GM19372 (cell line): ENCODE measurements around the gene CHML.
A peak's percentile ranks its signal among the peaks of the same experiment; 100 is the strongest.

Experiments
- ATAC-seq: cut with Tn5 transposase; IDR thresholded peaks from one replicate; pipeline ENCODE4 v1.9.1; 2021; ENCODE audit warnings: mild to moderate bottlenecking, low read depth, moderate library complexity; ENCODE audit not compliant: unreplicated experiment

CHML gene

DNA sequence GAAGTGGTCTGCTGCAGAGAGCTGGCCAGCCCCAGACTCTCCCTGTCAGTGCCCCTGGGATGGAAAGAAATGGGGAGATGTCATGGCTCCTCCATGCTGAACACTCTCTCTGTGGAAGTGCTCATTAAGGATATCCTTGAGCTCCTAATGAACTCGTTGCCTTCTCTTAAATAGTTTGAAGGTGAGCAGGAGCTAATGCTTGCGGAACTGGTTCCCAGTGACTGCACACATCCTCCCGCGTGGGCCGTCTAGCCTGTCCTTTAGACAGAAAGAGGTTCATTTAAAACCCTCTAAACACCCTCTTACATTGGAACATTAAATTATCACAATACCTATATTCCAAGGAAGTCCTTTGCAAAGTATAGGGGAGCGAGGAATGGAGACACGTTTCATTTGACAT lies 6.0 kb upstream of the CHML start:
- ATAC-seq, result no peak

GRCh38 chr1:241645199-241645598 lies 5.0 kb upstream of the CHML start:
- no peak for ATAC-seq

GRCh38 chr1:241644259-241644658 lies 4.1 kb upstream of the CHML start:
- ATAC-seq, result no peak

DNA sequence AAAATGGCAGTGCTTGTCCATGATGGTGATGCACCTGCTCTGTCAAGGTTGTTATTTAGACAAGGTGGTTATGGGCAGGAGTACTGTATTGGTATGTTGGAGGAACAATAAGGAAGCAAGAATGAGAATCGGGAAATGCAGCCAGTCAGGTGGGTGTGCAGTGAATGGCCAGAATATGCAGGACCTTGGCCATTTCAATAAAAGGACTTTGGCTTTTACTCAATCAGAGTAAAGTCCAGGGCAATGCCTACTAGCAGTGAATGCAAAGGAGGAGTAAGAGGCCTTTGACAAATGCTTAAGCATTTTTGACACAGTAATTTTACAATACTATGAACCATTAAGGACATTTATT lies 2.4 kb upstream of the CHML start:
- no peak for ATAC-seq

GRCh38 chr1:241641773-241642592 lies 1.8 kb upstream of the CHML start:
- no peak for ATAC-seq

DNA sequence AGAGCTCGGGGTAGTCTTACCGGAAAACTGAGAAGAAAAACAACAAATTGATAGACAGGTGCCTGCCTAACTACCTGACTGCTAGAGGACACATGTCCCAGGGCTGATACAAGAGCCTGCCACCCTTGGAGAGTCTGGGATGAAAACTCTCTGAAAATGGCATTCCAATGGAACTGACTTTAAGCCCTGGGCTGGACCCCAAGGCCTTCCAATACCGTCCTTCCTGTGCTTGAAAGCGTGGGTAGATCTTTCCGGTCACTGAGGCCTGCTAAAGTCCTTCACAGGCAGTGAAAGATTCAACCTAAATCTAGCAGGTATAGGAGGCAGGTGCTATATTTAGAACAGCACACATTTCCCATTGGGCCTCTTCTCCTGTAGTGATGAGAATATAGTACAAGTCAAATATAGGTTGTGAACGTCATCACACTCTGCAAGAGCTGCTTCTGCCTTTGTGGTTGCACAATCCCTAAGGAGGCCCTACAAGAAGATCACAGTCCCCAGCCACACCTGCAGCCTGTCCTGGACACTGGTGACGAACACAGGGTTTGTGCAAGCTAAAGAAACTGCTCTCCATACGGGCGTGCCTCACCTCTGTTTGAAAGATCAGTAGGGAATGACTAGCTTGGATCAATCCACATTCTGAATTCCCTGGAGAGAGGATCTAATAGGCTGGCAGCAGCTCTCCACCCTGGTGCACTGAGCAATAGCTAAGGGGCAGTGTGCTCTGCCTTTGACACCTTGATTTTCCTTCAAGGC lies 876 bp upstream of the CHML start:
- ATAC-seq, result no peak

- peak; percentile 47 for ATAC-seq
Measured at GRCh38 chr1:241639623-241640148, 483 bp downstream of the CHML start.

- no peak for ATAC-seq
Measured at GRCh38 chr1:241638909-241639622, 1.1 kb downstream of the CHML start.

- no peak for ATAC-seq
Measured at GRCh38 chr1:241638099-241638682, 2.0 kb downstream of the CHML start.

DNA sequence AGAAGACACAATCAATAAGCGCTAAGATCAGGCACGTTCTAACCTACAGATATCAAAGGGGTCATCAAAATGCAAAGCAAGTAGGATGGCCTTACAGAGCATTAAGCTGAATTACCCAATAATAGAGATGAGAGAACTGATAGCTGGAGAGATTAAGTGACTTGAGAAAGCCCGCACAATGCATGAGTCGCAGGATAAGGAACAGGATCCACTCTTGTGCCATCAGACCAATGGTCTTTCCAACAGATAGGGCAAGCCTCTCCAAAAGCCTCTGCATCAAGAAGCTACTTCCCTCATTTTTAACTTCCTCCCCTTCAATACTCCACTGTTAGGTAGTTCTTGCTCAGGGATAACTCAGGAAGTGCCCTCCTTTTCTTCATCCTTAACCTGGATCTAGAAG lies 2.6 kb downstream of the CHML start:
- no peak for ATAC-seq

DNA sequence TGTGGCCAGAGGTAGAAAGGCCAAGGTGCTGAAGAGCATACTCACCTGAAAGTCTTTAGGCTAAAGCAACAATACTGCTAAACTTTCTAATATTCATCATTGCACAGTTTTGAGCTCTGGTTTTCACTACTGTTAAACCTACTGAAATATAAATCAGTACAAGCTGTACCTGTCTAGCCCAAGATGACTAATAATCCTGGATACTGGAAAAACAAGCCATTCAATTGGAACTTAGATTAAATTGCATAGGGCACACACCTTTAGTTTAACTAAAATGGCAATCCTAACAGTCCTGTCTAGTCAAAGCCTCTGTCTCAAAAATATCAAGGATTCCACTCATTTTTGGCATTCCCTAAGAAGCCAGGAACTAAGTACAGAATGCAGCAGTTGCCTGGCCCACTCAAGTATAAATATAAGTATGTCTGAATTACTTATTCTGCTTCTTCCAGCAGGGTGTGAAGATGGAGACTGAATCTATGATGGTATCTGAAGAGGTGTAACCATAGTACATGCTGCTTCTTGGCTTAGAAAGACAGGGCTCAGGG lies 3.1 kb downstream of the CHML start:
- no peak for ATAC-seq

DNA sequence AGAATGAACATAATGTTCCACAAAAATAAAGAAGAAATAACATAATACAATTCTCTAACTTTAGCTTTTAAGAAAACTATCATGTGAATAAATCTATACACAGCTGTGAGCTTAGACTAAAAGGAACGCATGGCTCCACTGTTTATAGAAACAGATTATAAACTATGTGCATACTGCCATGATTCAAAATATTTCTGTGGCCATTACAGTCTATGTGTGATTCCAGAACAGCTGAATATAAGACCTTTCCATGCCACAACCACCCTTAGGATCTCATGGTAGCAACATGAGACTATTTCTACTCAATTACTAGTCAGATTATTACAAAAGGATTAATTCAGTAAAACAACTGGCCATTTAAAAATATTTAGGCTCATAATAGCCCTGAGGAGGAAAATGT lies 3.9 kb downstream of the CHML start:
- no peak for ATAC-seq

DNA sequence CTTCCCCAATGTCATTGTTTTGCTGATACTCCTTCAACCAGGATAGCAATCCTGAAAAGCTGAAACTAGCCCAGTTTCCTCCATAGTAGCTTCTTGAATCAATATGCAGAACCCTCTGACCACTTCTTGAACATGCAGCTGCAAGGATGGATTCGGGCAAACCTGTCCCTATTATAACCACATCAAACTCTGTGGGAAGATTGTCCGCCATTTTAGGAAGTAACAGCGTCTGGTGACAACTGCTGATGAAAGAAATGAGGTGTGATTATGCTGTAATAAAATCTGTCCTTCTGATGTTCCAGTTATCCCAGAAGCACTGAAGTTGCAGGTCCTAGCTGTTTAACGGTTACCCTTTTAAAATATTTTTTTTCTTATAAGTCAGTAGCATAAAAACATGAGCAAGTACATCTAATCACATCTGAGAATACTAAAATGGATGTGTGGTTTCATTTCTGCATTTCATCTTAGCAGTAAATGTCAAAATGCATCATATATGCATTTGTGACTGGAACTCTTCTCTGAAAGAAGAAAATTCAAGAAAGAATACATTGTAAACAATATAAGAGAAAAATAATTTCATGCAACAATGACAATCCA lies 4.5 kb downstream of the CHML start:
- ATAC-seq, result no peak

DNA sequence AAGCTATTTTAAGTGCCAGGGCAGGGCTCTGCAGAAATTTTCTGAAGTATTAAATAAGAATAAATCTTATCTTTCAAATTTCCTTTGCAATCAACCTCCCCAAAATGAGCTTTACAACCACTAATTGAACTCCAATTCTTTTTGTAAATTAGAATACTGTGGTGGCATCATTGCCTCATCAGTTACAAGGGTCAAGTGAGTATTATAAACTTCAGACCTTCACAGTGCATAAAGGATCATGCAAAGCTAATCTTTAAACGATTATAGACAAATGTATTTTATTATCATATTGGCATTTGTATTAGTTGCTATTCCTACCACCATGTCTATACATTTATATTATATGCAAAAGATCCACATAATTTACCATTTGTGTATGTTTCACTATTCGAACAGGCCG lies 7.2 kb downstream of the CHML start:
- ATAC-seq, result no peak

- no peak for ATAC-seq
Measured at GRCh38 chr1:241631674-241632073, 8.5 kb downstream of the CHML start.

DNA sequence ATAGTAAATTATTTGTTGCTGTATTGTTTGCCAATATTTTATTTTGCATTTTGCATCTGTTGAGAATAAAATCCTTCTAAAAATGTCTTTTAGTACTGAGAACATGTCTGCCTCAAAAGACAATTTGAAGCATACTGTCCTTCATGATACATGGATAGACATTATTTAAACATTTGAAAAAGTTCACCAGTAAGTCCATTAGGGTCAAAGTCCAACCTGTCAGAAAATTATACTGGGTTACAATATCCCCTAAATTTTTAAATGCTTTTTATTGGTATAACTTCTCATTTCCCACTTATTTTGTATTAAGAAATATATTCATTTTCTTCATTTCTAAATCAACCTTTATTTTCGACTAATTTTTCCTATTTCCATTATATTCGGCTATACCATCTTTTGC lies 9.3 kb downstream of the CHML start:
- ATAC-seq, result no peak

- no peak for ATAC-seq
Measured at GRCh38 chr1:241630476-241630875, 9.7 kb downstream of the CHML start.

- ATAC-seq, result no peak
Measured at GRCh38 chr1:241630005-241630404, 10.2 kb downstream of the CHML start.

DNA sequence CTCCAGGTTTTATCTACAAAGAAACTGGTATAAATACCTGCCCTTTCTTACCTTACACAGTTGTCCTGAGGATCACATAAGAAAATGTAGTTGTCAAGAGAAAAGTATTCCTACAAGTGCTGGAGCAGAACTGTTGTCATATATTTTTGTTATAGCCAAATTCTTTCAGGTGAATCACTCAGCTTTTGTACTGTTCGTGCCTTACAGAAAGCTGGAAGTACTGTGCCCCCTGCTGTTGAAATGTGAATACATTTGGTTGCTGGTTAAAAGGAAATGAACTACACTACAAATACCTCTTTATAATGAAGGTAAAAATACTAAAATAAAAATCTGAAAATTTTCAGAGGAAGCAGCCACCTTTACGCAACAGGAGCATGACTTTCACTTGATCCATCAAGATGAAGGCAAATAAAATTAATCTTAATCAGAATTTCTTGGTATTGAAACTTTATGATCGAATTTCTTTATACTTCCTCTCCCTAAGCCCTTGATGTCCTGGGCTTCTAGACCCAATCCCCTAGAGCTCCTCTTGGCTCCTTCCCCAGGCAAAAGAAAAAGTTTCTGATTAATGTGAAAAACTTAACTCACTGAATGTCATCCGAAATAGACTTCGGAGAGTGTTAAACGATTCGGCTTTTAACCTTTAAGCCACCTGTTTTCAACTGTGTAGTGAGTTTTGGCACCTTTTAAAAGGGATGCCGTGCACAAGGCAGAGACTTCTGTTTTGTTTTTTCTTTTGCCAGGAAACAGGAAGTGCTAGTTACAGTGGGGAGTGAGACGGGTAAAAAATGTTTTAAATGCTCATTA lies 12.5 kb downstream of the CHML start:
- peak; percentile 87 for ATAC-seq
